HG03097 (cell line): Measurements from ENCODE around the gene CSNK1G2.
"Not testable (repeated sequence)": the region's sequence is repeated elsewhere in the genome, so short reads cannot be mapped to it uniquely, and the experiment has no call there.

Source experiments
- ATAC-seq: cut with Tn5 transposase; IDR thresholded peaks from one replicate; pipeline ENCODE4 v1.9.1; 2021; ENCODE audit not compliant: unreplicated experiment, low FRiP score

The CSNK1G2 gene

DNA sequence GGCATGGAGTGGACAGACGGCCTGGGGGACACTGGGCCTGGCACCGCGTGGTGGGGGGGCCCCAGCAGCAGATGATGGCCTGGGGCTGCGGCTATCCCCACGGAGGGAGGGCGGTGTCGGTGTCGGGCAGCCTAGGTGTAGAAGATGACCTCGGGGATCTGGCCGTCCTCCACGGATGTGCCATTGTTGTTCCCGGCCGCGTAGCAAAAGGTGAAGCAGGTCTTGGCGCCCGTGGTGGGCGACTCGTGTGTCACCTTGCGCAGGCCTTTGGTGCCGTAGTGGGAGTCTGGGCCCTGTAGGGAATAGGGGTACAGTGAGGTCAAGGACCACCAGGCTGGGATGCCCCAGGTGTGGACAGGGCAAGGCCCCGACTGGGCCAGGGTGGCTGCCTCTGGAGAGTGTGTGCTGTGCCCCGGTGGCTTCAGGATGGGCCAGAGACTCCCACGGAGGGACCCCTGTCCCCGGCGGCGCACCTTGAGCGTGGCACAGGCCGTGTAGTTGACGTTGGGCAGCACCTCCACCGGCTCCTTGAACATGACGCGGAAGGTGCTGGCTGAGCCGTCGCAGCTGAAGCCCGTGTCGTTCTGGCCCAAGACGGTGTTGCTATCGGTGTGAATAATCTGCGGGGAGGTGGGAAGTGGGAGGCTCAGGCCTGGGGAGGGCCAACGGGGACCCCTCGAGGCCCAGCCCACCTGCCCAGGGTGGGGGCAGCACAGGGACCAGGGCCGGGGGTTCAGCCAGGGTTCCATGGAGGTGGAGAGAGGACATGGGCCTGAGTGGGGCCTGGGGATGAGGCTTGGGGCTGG lies 45.6 kb downstream of the CSNK1G2 start:
- ATAC-seq: no peak

DNA sequence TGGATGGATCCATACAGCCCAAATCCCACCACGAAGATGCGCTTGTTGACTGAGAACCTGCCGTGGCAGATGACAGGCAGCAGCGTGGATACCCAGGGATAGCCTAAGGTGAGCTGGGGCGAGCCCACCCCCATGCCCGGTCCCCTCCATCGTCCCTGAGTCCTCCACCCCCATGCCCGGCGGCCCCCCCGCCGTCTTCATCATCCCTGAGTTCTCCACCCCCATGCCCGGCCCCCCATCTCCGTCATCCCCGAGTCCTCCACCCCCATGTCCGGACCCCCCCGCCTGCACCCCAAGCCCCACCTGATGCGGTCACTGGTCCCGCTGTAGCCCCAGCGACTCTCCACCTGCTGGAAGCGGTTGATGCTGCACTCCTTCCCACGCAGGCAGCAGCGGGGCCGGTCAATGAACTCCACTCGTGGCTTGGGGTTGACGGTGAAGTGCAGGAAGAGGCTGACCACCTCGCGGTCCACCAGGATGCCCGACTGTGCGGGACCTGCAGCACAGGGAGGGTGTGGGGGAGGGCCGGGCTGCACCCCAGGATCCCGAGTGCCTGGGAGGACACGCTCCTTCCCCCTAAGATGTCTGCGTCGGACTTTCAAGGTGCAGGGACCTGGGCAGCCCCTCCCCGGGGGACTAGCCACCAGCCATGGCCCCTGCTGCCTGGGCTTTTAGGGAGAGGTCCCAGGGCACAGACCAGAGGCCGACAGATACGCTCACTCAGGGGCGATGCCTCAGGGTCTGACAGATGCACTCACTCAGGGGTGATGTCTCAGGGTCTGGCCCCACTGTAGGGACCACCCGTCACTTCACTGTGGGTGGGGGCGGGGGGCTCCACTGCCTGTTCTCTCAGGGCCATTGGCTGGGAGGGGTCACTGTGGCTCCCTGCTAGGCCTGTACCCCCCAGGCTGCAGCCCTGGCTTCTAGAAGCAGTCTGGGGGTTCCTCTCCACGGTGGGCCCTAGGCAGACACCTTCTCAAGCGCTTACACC lies 46.5 kb downstream of the CSNK1G2 start:
- ATAC-seq: no peak

DNA sequence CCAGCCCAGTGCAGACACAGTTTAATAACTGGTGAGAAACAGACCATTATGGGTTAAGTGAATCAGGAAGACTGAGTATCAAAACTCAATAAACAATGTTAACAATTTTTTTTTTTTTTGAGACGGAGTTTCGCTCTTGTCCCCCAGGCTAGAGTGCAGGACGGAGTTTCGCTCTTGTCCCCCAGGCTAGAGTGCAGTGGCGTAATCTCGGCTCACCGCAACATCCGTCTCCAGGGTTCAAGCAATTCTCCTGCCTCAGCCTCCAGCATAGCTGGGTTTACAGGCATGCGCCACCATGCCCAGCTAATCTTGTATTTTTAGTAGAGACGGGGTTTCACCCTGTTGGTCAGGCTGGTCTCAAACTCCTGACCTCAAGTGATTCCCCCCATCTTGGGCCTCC lies 47.5 kb downstream of the CSNK1G2 start:
- not testable (repeated sequence) for ATAC-seq

DNA sequence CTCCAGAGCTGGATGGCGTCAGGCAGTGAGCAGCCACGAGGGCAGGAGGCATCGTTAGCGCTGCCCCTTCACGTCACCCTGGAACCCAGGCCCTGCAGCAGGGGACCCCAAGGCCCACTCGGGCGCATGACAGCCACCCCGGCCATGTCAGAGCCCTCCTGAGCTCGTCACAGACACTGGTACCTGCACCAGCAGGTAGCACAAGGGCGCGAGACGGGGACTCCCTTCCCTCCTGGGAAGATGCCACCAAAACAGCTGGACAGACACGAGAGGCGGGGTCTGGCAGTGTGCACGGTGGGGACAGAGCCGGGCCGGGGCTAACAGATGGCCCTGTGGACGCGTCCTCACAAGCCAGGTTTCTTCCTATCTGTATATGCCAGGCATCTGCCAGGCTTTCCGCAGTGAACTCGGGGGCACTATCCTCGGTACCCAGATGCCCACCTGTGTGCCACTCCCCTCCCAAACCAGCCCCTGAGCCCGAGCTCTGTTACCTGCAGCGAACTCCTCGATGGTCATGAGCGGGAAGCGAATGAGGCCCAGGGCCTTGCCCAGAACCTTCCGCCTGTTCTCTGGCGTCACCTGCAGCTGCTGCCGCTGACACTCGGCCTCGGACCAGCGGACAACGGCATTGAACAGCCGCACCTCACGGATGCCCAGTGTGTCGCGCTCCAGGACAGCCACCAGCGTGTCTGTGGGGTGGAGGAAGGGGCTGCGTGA lies 48.7 kb downstream of the CSNK1G2 start:
- ATAC-seq: no peak

DNA sequence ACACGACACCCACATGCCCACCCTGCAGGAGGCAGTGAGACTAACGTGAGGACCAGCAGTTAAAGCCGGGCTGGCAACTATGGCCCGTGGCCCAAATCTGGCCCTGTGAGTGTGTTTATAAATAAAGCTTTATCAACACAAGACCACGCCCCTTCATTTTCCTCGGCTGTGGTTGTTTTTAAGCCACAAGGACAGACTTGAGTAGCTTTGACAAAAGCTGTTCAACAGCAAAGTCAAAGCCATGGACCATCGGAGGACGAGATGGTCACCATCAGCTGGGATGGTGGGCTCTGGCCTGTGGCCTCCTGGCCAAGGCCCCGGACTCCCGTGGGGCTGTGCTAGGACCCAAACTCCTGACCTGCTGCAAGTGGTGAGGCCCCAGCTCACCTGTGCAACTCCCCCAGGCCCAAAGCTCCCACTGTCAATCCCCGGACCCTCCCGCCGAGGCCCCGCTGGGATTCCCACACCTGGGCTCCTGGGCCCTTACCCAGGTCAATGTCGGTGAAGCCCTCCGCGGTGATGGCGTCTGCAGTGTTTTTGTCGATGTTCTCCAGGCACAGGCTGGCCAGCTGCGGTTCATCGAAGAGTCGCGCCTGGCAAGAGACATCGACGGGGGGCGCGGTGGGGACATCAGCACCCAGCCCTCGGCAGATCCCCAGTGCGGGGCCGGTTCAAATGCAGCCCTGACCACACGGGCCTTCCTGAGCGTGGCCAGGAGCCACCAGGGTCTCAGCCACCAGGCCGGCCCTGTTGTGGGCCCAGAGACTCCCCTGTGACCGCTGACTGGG lies 49.5 kb downstream of the CSNK1G2 start:
- ATAC-seq: no peak

DNA sequence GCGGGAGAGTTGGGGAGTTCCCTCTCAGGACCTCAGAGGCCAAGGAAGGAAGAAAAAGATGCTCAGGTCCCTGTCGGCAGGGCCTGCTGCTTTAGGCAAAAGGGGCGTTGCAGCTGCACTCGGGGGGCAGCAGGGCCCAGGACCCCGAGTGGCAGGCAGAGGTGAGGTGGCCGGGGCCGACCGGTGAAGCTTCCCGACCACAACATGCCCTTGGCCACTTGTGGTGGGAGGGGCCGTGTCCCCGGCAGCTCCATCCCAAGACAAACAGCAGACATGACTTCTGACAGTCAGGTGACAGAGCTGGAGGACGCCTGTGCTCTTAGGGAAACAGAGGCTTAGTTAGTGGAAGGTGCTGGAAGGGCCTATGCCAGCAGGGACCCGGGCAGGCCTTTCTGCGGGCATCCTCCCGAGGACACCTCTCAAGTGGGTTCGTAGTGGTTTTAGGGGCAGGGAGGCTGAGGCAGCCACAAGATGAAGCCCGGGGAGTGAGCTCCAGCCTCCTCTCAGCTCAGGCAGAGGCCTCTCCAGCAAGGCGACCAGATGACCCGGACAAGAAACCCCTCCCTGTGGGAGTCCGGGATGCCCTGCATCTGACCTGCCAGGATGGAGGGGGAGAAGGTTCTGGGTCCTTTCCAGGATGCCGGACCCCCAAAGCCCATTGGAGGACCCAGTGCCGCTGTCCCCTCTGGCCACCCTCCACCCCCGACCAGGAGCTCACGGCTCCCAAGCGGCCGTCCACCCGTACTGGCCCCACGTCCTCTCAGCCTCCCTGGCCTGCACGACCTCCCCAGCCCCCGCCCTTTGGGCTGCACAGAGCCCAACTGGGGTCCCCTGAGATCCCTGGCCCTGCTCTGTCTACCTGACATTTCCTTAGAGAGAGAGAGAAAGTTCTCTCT lies 50.3 kb downstream of the CSNK1G2 start:
- ATAC-seq: no peak

DNA sequence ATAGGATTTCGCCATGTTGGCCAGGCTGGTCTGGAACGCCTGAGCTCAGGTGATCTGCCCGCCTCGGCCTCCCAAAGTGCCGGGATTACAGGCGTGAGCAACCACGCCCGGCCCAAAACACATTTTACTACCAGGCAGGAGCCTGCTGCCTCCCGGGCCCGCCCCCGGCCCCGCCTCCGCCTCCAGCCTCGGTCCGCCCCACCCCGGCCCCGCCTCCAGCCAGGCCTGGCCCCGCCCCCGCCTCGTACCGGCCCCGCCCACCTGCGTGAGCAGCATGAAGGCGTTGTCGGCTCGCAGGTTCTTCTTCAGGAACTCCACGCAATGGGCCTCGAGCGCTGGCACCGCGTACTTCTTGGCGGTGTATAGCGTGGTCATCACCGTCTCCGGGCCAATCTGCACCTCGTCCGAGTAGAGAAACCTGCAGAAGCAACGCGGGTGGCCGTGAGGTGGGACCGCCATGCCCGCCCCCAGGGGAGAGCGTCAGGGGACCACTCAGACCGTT lies 51.8 kb downstream of the CSNK1G2 start:
- ATAC-seq: no peak

DNA sequence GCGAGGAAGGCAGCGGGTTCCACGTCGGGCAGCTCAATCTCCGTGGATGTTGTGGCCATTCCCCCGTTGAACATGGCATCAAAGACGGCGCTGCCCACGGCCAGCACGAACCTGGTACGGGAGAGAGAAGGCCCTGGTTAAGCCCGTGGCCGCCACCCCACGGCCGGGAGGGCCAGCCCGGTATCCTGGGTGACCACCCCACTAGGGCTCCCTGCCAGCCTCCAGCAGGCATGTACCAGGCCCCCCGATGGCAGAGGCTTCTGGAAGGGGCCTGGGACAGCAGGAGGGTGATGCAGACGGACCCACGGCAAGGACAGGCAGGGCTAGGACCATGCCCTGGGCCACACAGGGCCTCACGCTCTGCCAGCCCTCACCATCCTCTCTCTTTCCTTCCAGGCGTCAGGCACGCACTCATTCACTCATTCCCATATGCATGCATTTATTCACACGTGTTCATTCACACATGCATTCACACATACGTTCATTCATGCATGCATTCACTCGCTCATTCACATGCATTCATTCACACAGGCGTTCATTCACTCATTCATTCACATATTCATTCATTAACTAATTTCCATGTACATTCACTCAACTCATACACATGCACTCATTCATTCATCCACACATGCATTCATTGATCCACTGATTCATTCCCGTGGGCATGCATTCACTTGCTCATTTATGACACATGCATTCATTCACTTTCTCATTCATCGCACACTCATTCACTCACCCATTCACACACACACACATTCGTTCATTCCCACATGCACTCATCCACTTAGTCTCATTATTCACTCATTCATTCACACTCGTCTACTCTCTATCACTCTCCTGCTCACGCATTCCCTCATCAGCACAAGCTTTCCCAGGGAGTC lies 56.6 kb downstream of the CSNK1G2 start:
- ATAC-seq: no peak

DNA sequence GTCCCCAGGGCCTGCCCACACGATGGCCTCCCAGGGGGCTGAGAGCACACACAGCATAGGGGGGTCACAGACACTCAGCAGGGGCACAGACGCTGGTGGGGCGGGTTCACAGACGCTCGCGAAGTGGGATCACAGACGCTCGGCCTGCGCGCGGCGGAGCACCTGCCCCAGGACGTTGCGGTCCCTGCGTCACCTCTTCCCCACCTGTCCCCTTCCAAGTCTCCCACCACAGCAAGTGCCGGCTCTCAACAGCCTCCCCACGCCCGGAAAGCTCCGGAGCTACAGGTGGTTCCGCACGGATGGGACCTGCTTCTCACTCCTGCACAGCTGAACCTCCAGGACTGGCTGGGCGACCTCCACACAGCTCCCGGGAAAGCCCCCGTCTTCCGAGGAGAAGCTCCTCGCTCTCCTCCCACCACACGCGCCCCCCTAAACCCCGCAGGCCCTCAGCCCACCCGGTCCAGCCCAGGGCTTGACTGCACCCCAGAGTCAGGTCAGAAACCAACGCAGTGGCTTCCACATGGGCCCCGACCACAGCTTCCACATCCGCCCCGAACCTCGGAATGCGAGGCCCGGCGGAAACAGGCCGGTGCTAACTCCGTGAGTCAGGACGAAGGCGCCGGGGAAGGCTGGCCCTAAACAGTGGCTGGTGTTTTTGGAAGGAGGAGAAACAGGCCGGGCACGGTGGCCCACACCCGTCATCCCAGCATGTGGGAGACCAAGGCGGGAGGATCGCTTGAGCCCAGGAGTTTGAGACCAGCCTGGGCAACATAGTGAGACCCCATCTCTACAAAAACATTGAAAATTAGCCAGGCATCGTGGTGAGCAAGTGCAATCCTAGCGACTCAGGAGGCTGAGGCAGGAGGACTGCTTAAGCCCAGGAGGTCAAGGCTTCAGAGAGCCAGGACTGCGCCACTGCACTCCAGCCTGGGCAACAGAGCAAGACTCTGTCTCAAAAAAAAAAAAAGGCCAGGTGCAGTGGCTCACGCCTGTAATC lies 58.0 kb downstream of the CSNK1G2 start:
- no peak for ATAC-seq

DNA sequence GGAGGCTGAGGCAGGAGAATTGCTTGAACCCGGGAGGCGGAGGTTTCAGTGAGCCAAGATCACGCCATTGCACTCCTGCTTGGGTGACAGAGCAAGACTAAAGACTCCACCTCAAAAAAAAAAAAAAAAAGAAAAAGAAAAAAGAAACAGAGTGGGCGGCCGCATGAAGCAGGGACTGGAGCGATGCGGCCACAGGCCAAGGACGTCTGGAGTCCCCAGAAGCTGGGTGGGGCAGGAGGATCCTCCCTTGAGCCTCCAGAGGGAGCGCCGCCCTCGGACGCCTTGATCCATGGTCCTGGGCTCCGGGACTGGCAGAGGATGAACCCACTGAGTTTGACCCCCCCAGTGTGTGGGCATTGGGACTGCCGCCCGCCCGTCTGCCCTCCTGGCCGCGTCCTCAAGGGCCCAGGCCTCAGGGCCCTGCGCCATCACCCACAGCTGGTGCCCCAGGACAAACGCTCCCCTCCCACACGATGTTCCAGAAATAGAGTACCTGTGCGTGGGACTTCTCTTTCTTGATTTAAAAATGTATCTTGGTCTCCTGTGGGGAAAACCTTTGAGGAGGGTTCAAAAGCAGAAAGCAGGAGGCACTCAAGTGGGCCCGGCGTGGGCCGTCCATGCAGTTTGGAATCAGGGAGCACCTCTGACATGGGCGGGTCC lies 59.0 kb downstream of the CSNK1G2 start:
- ATAC-seq: no peak

DNA sequence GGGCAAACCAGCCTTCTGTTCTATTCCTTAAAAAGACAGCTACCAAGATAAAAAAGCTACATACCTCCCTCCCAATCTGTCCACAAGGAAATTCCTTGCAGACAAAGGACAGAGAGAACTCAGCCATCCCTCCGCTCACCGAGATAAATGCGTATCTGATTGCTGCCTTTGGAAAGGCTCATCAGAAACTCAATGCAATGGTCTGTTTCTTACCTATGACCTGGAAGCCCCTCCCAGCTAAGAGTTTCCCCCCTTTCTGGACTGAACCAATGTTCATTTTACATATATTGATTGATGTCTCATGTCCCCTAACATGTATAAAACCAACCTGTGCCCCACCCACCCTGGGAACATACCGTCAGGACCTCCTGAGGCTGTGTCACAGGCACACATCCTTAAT lies 62.9 kb downstream of the CSNK1G2 start:
- ATAC-seq: no peak

DNA sequence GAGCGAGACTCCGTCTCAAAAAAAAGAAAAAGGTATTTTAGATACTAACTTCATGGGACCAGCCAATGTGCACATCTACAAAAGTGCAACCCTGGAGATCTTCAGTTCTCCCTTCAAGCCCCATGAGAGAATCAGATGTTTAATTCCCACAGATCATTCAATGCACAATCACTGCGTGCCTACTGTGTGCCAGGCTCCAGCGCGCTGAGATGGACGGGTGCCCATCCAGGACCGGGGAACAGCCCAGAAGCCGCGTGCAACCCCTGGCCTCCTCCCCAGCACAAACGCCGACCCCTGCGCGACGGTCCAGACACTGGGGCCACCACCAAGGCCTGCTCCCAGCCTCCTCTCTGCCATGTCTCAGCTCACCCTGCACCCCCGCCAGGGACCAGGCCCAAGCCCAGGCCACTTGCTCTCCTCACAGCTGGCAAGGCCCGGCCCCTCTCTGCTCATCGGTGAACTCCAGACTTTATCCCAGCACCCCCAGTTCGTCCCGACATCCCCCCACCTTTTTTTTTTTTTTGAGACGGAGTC lies 69.2 kb downstream of the CSNK1G2 start:
- ATAC-seq: no peak

DNA sequence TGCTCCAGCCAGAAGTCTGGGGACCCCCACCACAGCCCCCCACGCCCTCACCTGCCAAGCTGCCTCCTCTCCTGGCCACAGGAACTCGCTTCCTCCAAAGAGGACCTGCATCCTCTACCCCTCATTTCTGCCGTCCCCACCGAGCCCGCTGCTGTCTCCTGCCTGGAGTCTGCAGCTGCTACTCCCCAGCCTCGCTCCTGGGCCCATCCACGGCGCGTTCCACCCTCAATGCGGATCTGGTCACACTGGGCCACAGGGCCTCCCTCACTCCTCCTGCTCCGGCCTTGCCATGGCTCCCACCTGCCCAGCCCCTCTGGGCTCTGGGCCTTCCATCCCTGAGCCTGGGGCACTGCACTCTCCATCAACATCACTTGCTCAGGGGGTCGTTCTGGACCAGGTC lies 70.2 kb downstream of the CSNK1G2 start:
- ATAC-seq: no peak

DNA sequence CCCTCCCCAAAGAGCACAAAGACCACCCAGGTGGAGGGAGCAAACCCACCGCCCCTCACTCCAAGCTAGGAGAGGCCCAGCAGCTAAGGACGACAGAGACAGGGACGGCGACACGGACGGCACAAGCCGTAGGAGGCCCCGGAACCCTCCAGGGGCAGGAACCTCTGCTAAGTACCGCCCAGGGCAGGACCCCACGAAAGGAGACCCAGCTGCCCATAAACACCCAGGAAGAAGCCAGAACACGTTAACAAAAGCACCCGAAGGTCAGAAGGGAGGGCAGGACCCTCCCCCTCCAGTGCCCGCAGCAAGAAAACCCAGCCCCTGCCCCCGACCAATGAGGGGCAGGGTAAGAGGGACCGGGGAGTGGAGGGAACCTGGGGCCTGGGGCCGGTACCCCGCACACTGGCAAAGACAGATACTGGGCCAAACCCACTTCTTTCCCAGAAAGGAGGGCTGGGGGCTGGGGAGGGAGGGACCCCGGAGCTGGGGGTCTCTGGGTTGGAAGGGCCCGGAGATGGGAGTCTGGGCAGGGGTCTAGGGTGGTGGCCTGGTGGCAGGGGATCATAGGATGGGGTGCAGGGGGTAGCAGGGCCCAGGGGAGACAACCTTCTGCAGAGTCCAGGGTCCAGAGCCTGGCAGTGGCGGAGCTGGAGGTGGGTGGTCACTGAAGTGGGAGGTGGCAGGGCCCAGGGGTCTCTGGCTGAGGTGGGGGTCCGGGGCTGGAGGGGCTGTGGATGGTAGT lies 72.1 kb downstream of the CSNK1G2 start:
- no peak for ATAC-seq

DNA sequence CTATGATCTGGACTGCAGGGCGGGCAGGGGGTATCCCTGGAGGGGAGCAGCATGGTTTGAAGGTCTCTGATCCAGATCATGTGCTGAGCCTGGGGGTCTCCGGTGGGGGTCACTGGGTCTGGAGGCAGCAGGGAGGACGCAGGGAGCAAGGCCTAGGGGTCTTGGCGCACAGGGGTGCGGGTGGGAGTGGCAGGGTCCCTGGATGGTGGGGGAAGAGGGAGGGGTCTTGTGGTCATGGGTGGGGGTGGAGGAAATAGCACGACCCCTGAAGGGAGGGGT lies 72.7 kb downstream of the CSNK1G2 start:
- no peak for ATAC-seq

DNA sequence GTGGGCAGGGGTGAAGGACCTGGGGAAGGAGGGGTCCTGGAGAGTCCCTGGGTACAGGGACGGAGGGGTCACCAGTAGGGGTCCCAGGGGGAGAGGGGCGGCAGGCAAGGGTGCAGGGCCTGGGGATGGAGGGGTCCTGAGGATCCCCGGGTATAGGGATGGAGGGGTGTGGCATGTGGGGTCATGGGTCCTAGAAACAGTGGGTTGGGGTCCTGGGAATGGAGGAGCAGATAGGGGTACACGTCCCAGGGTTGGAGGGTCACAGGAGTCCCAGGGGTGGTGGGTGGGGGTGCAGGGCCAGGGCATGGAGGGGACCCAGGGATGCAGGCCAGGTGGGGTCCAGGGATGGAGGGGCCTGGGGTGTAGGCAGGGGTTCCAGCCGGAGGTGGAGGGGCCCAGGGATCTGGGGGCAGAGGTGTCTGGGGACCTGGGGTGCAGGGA lies 73.2 kb downstream of the CSNK1G2 start:
- ATAC-seq: no peak
